ENCODE data around the gene GPC6.

- TF ChIP-seq, protein P1, sequence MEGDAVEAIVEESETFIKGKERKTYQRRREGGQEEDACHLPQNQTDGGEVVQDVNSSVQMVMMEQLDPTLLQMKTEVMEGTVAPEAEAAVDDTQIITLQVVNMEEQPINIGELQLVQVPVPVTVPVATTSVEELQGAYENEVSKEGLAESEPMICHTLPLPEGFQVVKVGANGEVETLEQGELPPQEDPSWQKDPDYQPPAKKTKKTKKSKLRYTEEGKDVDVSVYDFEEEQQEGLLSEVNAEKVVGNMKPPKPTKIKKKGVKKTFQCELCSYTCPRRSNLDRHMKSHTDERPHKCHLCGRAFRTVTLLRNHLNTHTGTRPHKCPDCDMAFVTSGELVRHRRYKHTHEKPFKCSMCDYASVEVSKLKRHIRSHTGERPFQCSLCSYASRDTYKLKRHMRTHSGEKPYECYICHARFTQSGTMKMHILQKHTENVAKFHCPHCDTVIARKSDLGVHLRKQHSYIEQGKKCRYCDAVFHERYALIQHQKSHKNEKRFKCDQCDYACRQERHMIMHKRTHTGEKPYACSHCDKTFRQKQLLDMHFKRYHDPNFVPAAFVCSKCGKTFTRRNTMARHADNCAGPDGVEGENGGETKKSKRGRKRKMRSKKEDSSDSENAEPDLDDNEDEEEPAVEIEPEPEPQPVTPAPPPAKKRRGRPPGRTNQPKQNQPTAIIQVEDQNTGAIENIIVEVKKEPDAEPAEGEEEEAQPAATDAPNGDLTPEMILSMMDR (conservative IDR thresholded peaks at IDR 0.05) = no peak
- TF ChIP-seq ZFX (IDR thresholded peaks at IDR 0.05) = no peak
These were observed 805.0 kb downstream of the GPC6 start for GRCh38 chr13:94031609-94032008.
